Thoracic aorta (tissue), 2 donors: ENCODE results near the gene COMT. TPM values are rescaled to one million over a fixed set of nuclear protein-coding genes. Genes with fewer than 3 reads are reported as not detected.

Source experiments
- ATAC-seq: fragments of 150-250 bp; one replicate; pipeline ENCODE4 v1.8.0; 2017; ENCODE audit warnings: low read depth; ENCODE audit not compliant: insufficient number of reproducible peaks, low FRiP score
- DNase-seq: peaks from one replicate; pipeline ENCODE4 v3.0.0-alpha.2; 2020; ENCODE audit warnings: low spot score
- H3K27ac ChIP-seq, 2 donors: fragments of 200-600 bp; sonication (generic); 1 replicate in 1 of 2; 2 replicates in 1 of 2; pipeline ENCODE4 v1.5.1; 2016; ENCODE audit warnings: mild to moderate bottlenecking in 2 of 2, moderate library complexity in 2 of 2
- H3K27me3 ChIP-seq: fragments of 200-600 bp; sonication (generic); replicated peaks from 2 replicates; pipeline ENCODE4 v1.6.0; 2016; ENCODE audit warnings: mild to moderate bottlenecking; ENCODE audit not compliant: insufficient read depth
- H3K36me3 ChIP-seq: fragments of 200-600 bp; sonication (generic); one replicate; pipeline ENCODE4 v1.5.1; 2016
- H3K4me1 ChIP-seq, 2 donors: fragments of 200-600 bp; sonication (generic); 1 replicate in 1 of 2; 2 replicates in 1 of 2; pipeline versions ENCODE4 v1.5.1 to v1.6.0; 2016; ENCODE audit warnings: low read depth in 2 of 2, mild to moderate bottlenecking in 1 of 2; ENCODE audit not compliant: control insufficient read depth in 1 of 2
- H3K4me3 ChIP-seq: fragments of 200-600 bp; sonication (generic); 2 replicates; pipeline ENCODE4 v1.5.1; 2016; ENCODE audit warnings: mild to moderate bottlenecking
- H3K9me3 ChIP-seq: fragments of 200-600 bp; sonication (generic); 2 replicates; pipeline ENCODE4 v1.5.1; 2016
- total RNA-seq, 2 donors: library from RNA; depleted of rRNA; stranded (reverse); fragments of >200 nt; gene quantifications; one replicate each; pipeline versions ENCODE4 v1.1.0 to v1.2.3, GENCODE V29; 2016
- TF ChIP-seq, protein P1 (sequence below): fragments of 200-600 bp; sonication (generic); IDR thresholded peaks from one replicate; pipeline ENCODE4 v1.5.1; 2019; ENCODE audit warnings: antibody characterized with exemption

COMT gene
- total RNA-seq, 2 donors from 2014 or later = 230 to 300 TPM

DNA sequence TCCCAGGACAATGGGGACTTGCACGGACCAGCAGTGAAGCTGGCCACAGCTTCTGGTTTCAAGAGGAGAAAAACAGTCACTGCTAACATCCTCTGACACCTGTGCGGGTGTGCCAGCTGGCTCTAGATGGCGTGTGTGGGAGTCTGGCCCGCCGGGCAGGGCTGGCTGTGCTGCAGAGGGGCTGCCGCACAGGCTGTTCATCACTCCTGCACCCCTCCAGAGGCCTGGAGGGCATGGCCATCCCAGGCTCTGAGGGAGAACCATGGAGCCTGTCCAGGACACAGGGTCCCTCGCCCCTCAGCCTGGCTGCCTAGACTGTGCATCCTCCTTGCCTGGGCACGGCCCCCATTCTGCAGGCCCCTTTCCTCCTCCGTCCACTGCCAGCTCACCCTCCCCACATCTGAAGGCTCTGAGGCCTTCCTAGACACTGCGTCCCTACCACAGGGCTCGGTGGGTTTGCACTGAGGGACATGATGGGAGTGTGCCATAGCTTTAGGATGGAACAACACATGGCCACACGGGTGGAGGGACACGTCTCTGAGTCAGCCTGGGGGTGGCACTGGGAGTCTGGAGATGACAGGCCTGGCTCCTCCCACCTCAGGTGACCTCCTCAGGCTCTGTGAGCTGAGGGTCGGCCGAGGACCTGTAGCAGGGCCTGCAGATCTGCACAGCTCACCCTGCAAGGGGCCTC lies 44.8 kb upstream of the COMT start:
- H3K9me3 ChIP-seq = no peaks in the 10 kb centered on the region
- H3K36me3 ChIP-seq = peaks cover 13% of the 10 kb centered on the region
- DNase-seq = no peak
- H3K4me3 ChIP-seq = no peak overlapping the region
- no peaks in the 10 kb centered on the region for H3K4me1 ChIP-seq
- ATAC-seq = no peak
- no peaks in the 10 kb centered on the region for H3K27me3 ChIP-seq
- TF ChIP-seq, protein P1, sequence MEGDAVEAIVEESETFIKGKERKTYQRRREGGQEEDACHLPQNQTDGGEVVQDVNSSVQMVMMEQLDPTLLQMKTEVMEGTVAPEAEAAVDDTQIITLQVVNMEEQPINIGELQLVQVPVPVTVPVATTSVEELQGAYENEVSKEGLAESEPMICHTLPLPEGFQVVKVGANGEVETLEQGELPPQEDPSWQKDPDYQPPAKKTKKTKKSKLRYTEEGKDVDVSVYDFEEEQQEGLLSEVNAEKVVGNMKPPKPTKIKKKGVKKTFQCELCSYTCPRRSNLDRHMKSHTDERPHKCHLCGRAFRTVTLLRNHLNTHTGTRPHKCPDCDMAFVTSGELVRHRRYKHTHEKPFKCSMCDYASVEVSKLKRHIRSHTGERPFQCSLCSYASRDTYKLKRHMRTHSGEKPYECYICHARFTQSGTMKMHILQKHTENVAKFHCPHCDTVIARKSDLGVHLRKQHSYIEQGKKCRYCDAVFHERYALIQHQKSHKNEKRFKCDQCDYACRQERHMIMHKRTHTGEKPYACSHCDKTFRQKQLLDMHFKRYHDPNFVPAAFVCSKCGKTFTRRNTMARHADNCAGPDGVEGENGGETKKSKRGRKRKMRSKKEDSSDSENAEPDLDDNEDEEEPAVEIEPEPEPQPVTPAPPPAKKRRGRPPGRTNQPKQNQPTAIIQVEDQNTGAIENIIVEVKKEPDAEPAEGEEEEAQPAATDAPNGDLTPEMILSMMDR = no peak
- no peak overlapping the region for H3K27ac ChIP-seq

DNA sequence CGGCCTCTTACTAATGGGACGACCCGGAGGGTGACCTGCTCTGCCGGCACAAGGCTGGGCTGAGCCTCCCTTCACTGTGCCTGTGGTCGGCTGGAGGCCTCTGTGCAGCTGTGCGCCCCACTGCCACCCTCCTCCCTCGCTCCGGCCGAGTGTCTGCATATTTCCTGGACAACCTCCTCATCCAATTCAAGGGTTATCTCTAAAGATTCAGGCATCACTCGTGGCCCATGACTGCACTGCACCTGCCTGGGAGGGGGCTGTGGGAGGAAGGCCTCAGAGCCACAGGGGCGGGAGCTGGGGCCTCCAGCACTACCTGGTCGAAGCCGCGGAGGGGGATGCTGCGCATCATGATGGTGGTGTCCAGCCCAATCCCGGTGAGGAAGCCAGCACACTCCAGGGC lies 43.8 kb upstream of the COMT start:
- no peak overlapping the region for H3K27ac ChIP-seq
- no peaks in the 10 kb centered on the region for H3K27me3 ChIP-seq
- no peak for ATAC-seq
- no peak for DNase-seq
- TF ChIP-seq, protein P1 = no peak
- H3K4me3 ChIP-seq = no peak overlapping the region
- H3K36me3 ChIP-seq = peaks cover 18% of the 10 kb centered on the region
- no peaks in the 10 kb centered on the region for H3K9me3 ChIP-seq
- no peaks in the 10 kb centered on the region for H3K4me1 ChIP-seq

DNA sequence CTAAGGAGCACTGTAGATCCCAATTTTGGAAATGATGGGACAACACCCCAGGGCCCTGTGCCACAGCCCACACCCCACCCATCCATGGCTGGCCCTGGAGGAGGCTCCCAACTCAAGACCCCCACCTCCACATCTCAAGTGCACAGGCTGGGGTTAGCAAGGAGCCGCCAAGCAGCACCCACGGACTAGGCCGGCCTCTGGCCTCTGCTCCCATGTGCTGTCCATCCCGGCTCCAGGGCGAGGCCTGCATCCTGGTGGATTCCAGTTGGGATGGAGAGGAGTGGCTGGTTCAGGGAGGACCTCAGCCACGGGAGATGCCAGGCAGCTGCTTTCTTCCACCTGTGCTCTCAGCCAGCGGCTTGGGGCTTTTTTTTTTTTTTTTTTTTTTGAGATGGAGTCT lies 43.4 kb upstream of the COMT start:
- H3K36me3 ChIP-seq = peaks cover 18% of the 10 kb centered on the region
- H3K4me3 ChIP-seq = no peak overlapping the region
- DNase-seq = no peak

DNA sequence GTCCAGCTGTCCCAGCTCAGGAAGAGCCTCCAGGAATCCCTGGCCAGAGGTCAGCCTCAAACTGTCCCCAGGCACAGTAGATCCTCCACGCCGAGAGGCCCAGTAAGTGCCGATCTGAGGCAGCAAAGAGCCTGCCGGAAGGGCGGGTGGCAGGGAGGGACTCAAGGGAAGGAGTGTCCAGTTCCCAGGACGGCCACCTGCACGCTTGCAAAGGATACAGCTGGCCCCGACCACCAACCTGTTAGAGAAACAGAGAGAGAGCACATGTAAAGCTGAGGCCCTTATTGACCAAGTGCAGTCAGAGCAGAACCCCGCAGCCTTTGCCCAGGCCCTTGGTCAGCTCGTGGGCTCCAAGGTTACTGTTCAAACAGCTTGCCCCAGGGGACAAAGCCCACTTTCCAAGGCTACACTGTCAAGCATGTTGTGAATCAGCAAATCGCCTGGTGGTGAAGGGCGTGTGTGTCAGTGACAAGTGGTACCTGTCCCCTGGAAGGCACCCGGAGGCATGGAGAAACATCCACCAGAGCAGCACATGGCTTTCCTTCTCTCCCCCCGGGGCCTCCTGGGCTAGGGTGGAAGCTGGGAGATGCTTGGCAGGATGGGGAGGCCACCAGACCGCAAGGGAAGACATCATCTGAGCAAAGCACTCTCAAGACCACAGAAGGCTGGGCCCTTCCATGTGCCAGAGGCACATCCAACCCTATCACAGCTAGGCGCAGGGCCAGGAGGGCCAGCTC lies 42.6 kb upstream of the COMT start:
- H3K27me3 ChIP-seq = no peaks in the 10 kb centered on the region
- TF ChIP-seq, protein P1 = no peak
- ATAC-seq (no peak), DNase-seq (no peak)
- no peaks in the 10 kb centered on the region for H3K9me3 ChIP-seq
- no peak overlapping the region for H3K27ac ChIP-seq
- no peak overlapping the region for H3K4me3 ChIP-seq
- no peaks in the 10 kb centered on the region for H3K4me1 ChIP-seq
- H3K36me3 ChIP-seq = peaks cover 13% of the 10 kb centered on the region

More for the DNA sequence above, 43.4 kb upstream of the COMT start:
- no peaks in the 10 kb centered on the region for H3K27me3 ChIP-seq
- ATAC-seq = no peak
- no peak overlapping the region for H3K27ac ChIP-seq
- TF ChIP-seq, protein P1 = no peak
- no peaks in the 10 kb centered on the region for H3K4me1 ChIP-seq
- no peaks in the 10 kb centered on the region for H3K9me3 ChIP-seq

DNA sequence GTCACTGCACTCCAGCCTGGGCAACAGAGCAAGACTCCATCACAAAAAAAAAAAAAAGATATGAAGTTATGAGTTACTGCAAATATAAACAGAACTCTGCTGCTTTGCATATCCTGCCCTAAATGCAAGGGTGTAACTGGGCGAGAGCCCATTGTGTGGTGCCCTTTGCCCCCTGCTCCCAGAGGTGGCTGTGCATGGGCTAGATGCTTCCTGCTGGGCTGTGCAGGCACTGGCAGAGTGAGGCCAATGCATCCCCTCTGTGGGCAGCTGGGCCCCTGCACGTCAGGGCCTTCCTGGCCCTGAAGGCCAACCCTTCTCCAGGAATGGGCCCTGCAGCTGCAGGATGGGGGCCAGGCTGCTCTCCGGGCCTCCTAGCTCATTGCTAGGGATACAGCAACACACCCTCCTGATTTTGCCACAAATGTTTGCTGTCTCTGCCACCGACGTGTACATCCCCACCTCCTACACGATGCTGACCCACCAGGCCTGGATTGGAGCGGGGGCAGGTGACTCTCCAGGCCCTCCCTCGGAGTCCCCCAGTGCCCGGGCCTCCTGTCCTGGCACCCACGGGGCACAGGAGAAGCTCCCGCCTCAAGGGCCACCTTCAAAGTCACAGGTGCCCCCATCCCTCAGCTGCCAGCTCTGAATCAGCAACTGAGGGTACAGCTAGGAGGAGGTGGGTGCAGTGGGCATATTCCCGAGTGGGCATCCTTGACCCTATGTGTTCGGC lies 40.7 kb upstream of the COMT start:
- H3K4me3 ChIP-seq = no peak overlapping the region
- DNase-seq (no peak), ATAC-seq (no peak)
- H3K4me1 ChIP-seq = no peaks in the 10 kb centered on the region
- no peaks in the 10 kb centered on the region for H3K9me3 ChIP-seq
- no peak overlapping the region for H3K27ac ChIP-seq
- no peaks in the 10 kb centered on the region for H3K27me3 ChIP-seq
- TF ChIP-seq, protein P1 = no peak
- peaks cover 12% of the 10 kb centered on the region for H3K36me3 ChIP-seq
